HS-27A (cell line): ENCODE results near the gene TMEM145.

Experiments used
- DNase-seq: peaks from one replicate; pipeline ENCODE4 v3.0.0-alpha.2; 2012; ENCODE audit warnings: low read depth, missing footprints

Gene TMEM145

DNA sequence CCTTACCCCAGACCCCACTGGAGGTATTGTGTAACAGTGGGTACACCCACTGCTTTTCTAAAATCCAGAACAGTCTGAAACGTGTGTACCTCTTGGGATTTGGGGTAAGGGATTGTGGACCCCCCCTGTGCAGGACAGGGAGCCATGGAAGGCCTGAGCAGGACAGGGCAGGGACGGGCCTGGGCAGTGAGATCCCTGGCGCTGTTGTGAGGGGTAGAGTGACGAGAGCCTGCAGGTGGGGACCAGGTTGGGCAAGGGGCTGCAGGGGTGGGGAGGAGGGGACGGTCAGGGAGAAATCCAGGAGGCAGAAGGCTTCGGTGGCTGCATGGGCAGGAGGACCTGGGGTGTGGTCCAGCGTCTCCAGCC lies 48.4 kb downstream of the TMEM145 start:
- no peak for DNase-seq

DNA sequence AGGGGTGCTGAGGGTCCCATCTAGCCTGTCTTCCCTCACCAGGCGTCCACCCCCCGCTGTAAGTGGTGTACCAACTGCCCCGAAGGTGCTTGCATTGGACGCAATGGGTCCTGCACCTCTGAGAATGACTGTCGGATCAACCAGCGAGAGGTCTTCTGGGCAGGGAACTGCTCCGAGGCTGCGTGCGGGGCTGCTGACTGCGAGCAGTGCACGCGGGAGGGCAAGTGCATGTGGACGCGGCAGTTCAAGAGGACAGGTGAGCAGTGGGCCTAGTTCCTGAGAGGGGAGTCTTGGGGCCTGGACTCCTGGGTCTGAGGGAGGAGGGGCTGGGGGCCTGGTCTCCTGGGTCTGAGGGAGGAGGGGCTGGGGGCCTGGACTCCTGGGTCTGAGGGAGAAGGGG lies 49.2 kb downstream of the TMEM145 start:
- DNase-seq, result no peak

DNA sequence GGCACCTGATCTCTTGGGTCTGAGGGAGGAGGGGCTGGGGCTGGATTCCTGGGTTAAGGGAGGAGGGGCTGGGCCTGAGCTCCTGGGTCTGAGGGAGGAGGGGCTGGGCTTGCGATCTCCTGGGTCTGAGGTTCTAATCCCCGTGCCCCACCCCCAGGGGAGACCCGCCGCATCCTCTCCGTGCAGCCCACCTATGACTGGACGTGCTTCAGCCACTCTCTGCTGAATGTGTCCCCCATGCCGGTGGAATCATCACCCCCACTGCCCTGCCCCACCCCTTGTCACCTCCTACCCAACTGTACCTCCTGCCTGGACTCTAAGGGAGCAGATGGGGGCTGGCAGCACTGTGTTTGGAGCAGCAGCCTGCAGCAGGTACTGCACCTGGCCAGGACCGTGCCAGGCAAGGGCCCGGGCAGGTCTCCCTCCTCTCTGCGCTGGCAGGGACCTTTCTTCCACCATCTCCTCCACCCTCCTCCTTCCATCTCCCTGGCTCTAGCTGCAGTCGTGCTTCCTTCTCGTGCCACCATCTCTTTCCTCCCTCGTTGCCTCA lies 49.9 kb downstream of the TMEM145 start:
- DNase-seq, result no peak

GRCh38 chr19:42363614-42364346 lies 50.7 kb downstream of the TMEM145 start:
- DNase-seq, result no peak

- no peak for DNase-seq
Measured at GRCh38 chr19:42366673-42367072, 53.6 kb downstream of the TMEM145 start.

DNA sequence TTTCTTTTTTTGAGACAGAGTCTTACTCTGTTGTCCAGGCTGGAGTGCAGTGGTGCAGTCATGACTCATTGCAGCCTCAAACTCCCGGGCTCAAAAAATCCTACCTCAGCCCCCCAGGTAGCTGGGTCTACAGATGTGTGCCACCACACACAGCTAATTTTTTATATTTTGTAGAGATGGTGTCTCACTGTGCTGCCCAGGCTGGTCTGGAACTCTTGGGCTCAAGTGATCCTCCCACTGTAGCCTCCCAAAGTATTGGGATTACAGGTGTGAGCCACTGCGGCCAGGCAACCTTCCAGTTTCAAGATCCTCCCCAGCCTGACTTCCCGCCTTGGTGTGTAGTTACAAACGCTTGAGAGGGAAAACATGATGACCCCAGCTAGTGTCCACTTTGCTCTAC lies 54.8 kb downstream of the TMEM145 start:
- DNase-seq, result no peak

- no peak for DNase-seq
Measured at GRCh38 chr19:42368360-42368759, 55.3 kb downstream of the TMEM145 start.

DNA sequence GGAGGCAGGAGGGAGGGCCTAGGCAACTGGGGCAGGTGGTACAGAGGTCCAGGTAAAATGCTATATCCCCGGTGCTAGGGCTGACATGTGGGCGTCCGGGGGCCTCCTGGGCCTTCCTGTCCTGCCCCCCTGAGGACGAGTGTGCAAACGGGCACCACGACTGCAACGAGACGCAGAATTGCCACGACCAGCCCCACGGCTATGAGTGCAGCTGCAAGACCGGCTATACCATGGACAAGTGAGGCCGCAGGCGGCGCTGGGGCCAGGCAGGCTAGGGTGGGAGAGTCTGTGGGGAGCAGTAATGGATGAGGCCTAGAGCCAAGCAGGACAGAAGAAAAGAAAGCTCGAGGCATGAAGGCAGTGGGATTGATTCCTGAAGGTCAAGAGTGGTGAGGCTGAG lies 55.7 kb downstream of the TMEM145 start:
- no peak for DNase-seq

DNA sequence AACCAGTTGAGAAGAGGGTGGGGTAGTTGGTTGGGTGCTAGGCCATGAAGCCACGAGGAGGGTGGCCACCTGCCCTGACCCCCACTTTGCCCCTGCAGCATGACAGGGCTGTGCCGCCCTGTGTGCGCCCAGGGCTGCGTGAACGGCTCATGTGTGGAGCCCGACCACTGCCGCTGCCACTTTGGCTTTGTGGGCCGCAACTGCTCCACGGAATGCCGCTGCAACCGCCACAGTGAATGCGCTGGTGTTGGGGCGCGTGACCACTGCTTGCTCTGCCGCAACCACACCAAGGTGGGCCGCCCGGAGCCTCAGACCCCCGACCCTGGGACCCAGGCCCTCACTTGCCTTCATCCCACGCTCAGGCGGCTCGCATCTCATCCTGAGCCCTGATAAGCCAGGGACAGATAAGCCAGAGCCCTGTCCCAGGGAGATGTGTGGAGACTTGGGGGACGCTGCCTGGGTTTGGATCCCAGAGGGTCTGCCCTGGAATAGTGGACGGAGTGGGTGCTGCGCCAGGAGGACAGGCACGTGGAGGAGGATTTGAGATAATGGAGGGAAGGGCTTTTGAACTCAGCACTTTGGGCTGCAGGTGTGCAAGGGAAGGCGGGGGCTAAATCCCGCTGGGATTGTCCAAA lies 56.4 kb downstream of the TMEM145 start:
- DNase-seq, result no peak

DNA sequence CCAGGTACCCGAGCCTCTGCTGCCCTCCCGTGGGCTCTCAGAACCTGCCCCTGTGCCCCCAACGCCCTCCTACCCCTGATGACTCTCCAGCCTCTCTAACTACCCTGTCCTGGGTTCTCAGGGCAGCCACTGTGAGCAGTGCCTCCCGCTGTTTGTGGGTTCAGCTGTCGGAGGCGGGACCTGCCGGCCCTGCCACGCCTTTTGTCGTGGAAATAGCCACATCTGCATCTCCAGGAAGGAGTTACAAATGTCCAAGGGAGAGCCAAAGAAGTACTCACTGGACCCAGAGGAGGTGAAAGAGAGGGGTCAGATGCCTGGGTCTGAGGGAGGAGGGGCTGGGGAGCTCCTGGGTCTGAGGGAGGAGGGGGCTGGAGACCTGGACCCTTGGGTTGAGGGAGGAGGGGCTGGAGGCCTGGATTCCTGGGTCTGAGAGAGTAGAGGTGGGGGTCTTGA lies 57.0 kb downstream of the TMEM145 start:
- no peak for DNase-seq

DNA sequence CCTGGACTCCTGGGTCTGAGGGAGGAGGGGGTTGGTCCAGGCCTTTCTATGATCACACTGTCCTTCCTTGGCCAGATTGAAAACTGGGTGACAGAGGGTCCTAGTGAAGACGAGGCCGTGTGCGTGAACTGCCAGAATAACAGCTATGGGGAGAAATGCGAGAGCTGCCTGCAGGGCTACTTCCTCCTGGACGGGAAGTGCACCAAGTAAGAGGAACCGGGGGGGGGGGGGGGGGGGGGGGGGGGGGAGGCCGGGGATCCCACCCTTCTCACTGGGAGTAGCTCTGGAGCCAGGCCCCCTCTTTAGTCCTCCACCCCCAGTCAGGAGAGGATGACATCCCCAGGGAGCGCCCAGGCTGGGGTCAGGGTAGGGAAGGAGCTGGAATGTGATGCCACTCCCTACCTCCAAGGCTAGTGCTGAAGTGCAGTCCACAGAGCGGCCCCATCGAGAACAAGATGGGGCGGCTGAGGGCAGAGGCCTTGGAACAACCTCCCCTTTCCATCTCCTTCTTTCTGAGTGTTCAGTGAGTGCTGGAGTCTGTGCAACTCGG lies 57.6 kb downstream of the TMEM145 start:
- no peak for DNase-seq
